DMS 273 (cell line): Measurements from ENCODE around the gene CAPN9.
"Not testable (repeated sequence)": the region's sequence is repeated elsewhere in the genome, so short reads cannot be mapped to it uniquely, and the experiment has no call there.

Experiments
- DNase-seq: peaks from one replicate; lab custom pipeline; 2025; ENCODE audit not compliant: unreplicated experiment; lab: John Stamatoyannopoulos, UW

CAPN9 gene

DNA sequence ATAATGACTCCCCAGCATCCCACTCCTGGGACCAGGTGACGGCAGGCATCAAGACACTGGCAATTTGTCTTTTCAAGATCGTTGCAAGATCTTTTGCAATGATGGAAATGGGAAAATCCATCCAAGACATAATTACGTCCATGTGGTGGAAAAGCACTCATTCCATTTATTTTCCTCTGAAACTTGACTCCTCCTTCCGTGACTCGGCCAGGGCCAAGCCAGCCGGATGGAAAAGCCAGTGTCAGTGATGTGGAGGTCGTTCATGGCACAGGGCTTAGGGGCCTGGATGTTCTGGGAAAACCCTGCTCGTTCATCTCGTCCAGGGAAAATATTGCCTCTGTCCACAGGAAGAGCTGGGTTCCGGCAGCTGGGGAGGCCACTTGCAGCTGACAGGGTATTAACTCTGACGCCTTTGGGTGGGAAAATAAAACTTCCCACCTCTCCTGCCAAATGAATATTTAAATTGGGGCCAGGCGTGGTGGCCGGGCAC is 74.9 kb downstream of the CAPN9 start:
- DNase-seq = no peak

DNA sequence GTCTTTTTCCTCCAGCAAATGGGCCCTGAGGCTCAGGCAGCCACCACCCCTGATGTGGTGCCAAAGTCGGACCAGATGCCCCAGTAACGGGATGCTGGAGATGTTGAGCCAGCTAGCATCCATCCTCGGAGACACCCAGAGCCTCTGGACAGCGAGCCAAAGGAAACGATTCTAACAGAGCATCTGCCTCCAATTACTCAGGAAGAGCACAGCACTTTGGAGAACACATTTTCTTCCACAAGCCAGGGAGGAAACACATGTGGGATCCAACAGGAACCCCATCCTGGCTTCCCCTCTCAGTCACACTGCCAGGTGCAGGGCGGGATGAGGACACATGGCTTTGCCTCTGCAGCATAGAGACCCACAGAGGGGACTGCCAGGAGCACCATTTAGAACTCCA is 76.2 kb downstream of the CAPN9 start:
- DNase-seq = no peak

DNA sequence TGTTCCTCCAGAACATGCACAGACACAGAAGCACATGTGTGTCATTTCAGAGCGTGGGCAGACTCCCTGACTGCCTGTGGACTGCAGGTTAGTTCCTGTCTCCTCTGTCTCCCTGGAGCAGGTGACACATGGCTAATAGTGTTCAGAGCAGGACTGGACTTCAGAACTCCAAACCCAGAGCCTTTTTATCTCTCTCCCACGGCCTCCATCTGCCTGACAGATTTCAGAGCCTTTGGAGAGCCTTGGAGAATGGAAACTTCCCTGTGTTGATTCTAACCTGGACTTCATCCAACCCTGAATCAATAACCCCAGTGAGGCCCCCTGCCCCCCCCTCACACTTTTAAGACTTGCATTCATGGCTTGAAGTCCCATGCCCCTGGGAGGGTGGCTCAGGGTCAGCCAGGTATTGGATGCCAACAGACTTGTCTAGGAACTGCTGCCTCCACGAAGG is 76.8 kb downstream of the CAPN9 start:
- DNase-seq = no peak

DNA sequence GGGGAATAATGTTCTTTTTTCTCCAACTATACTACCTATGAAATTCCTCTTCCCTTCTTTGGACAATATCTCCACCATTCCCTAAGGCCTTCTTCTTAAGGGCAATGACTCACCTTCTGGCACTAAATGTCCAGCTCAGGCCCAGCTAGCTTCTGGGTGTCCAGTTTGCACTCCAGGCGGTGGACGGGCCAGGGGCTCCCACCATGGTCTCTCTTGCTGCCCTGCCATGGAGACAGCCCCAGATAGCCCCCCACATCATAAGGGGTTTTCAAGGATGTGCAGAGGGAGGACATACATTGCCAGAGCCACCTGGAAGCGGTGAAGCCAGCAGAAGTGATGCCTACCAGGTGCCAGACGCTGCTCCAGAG is 77.3 kb downstream of the CAPN9 start:
- no peak for DNase-seq

DNA sequence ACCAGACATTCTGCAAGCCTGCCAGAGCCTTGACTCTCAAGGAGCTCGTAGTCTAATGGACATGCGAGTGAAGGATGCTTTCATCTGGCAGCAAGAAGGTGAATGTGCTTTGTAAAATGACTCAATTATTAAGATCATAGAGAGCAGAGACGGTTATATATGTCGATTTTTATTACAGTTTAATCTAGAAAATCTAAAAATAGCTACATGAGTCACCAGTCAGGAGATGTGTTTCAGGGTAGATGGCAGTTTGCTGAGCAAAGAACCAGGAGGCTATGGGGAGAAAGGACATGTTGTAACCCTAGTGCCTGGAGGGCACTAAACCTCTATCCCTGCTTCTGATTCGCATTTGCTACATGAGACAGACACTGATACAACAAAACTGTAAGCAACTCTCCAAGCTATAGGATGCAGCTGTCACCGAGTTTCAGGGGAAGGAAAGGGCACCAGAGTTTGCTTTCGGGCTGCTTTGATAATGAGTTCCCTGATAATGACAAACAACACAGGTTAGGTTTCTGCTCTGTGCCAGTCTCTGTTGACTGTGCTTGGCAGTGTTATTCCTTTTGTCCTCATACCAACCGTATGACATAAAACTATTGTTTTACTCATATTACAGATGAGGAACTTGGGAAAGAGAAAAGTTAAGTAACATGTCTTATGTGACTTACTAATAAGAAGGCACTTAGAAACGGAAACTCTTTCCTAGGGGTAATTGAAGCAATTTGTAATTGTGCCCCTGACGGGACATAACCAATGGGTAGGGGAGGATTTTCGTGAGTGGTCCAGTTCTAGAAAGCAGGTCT is 77.9 kb downstream of the CAPN9 start:
- peak; percentile 61 for DNase-seq

DNA sequence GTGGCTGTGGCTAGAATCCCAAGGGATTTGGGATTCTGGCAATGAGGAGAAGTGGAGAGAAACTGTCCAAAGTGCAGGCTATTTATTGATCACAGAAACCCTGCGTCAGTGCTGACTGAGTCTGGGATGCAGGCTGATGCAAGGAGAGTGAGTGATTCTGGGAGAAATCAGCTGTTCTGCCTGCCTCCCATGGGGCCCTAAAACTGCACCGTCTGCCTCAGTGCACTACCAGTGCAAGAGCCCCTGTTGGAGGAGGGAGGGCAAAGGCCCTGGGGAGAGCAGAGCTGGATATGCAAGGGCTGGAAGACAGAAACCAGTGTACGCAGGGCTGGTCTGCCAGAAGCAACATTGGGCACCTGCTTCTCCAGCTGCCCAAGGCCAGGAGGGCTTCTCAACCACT is 78.6 kb downstream of the CAPN9 start:
- no peak for DNase-seq

DNA sequence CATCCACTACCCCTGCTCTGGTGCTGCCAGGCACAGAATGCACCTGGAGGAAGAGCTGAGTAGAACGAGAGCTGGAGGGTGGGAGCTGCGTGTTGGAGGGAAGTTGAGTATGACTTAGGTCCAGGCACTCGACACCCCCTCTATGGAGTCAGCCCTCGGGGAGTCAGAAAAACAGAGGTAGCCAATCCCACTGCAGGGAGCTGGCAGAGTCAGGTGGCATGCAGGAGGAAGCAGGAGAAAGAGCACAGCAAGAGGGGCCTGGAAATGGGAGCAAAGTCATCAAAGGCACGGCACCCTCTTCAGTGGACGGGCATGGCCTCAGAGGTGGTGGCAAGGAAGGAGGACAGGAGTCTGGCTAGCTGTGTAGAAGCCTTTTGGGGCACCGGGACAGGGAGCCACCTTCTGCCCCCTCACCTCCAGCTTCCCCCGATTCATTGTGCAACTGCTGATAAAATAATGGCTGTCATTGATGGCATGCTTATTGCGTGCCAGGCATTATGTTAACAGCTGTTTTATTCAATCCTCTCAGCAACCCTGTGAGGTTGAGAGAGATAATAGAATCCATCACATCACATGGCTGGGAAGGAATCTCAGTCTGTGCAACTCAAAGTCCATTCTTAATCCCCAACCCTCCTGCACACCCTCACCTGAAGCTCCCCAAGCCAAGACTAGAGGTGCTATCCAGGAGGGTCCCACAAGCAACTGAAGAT is 79.1 kb downstream of the CAPN9 start:
- DNase-seq = no peak

DNA sequence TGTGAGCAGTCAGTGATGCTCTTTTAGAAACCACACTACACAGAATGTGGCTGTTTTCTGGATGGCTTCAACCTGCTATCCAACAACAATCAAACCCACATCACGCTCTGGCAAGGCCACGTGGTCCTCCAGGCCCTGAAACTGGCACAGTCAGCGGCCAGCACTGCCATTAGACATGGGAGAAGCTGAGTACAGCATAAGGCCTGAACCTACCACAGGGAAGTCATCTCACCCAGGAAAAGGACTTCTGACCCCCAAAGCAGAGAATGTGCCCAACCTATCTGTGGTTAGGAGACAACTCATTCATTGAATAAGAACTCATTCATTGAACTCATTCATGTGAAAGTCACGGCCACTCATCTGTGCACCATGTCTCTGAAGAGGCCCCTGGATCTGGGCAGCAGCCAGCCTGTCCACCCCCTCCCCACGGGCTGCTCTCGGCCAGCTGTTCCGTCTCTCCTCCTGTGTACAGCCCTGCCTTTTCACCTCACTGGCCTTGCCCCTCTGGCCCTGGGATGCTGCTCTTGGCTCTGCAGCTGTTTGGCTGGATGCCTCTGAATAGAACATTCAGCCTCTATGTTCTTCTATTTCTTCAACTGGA is 80.0 kb downstream of the CAPN9 start:
- DNase-seq = peak; percentile 16

DNA sequence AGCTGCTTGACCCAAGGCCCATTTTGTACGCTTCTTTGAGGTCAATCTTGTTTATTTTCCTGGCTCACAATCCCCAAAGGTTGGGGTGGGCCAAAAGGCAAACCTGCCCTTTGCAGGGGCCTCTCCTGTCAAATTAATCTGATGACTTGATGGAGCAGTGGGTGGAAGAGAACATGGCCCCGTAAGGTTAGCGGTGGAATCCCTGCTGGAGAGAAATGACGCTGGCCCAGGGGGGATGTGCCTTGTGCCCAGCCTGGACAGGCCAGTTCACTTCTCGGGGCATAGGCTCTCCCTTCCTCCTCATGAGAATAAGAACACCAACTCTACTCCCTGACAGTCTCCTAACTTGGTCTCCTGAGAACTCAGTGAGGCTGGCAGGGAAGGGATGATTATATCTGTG is 80.6 kb downstream of the CAPN9 start:
- DNase-seq = no peak

DNA sequence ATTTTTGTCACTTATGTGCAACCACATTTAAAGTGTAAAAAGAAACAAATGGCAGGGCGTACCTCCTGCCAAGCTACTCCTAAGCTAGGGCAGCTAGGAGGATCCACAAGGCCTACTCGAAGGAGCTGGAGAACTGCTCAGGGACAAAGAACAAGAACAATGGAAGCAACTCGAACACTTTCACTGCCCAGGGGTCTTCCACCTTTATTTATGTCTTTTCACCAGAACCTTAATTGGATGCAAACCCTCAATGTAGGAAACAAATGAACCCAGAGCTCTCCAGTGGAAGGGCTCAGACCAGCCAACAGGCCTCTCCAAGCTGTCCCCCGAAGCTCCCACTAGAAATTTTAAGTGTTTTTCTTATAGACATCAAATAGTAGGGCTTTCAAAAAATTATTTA is 81.2 kb downstream of the CAPN9 start:
- no peak for DNase-seq

DNA sequence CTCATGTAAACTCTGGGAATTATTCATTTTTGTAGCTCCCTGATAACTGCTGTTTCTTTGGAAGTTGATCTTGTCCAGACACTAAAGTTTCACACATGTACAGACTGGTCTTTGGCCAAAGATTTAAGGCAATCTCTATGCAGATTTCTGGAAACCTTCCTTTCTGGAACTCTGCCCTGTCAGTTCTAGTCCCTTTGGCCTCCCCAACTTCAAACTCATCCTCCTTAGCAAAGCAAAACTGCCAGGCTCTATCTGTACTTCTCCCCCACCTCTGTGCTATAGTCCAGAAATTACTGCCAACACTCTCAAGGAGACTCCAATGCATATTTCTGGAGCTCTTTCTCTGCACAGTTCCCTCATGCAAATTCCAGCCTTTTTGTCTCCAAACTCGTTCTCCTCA is 84.6 kb downstream of the CAPN9 start:
- no peak for DNase-seq

DNA sequence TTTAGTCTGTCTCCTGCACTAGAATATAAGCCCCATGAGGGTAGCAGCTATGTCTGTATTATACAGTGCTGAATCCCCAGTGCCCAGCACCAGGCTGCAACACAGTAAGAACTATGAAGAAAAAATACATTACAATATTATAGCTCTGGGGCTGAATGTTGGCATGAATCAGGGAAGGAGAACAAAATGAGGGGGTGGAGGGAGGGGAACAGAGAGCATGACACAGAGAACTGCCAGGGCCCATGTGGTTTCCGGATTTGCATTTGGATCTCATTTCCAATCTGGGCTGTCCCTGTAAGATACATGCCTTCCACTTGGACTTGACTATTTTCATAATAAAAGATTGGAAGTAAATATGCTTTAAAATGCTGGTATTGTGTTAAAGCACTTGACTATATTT is 85.3 kb downstream of the CAPN9 start:
- no peak for DNase-seq

DNA sequence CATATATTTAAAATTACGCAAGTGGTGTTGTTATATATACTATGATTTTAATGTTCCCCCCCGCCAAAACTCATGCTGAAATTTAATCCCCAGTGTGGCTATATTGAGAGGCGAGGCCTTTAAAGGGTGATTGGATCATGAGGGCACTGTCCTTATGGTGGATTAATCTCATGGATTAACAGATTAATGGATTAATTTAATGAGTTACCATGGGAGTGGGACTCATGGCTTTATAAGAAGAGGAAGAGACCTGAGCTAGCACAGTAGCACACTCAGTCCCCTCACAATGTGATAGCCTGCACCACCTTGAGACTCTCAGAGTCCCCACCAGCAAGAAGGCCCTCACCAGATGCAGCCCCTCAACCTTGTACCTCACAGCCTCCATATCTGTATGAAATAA is 86.3 kb downstream of the CAPN9 start:
- no peak for DNase-seq

DNA sequence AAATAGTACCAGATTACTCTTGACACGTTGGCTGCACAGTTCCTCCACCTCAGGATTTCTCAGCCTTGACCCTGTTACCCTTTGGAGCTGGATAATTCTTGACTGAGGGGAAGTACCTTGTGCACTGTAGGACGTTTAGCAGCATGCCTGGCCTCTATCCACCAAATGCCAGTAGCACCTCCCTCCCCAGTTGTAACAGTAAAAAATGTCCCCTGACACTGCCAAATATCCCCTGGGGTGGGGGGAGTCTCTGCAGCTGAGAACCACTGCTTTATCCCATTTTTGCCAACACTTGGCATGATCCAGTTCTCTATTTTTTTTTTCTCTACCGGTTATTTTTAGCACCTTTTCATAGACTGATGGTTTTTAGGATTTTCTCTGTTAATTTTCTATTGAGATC is 87.1 kb downstream of the CAPN9 start:
- no peak for DNase-seq

DNA sequence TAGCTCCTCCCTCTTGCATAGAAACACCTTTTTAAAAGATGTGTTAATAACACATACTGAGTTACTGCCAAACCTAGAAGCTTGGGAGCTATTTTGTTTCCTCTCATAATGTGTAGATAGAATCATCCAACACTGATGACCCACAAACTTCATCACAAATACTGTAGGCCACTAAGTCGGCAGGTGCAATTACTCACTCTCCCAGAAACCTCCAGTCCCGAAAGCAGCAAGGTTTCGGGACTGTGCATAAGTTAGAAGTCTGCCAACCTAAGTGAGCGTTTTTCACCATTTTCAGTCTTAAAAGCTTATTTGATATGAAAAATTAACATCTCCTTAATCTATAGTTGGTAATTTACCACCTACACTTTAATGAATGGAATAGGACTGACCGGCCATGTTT is 89.2 kb downstream of the CAPN9 start:
- no peak for DNase-seq

DNA sequence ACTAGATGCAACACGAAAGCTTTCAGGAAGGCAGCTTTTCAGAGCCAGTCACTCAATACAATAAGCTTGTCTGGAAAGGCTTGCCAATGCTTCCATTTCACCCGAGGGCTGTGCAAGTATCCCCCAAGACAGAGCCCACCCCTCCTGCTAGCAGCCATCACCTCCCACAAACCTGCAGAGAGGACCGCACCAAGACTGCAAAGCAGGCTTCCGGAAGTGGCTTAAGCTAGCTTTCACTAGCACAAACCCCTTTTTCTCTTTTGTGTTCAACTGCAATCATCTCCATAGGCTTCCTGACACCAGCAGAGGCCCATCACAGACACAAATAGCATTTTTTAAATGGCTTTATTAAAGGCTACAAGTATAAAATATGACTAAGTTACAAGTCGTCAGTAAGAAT is 89.6 kb downstream of the CAPN9 start:
- no peak for DNase-seq

DNA sequence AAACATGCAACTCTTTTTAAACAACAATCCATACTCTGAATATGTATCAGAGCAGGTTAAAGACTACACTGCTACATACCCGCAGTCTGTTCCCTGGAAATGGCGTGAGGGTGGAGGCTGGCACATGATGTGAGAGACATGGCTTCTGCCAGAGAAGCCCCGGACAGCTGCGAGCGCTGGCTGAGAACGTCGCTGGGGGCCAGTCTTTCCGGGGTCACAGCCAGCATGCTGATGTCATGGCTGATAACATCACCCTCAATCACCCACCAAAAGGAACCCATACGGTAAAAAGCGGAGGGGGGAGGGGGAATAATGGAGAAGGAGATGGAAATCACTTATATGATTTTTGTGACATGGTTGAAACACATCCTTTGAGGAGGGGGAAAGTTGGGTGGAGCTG is 92.0 kb downstream of the CAPN9 start:
- no peak for DNase-seq

DNA sequence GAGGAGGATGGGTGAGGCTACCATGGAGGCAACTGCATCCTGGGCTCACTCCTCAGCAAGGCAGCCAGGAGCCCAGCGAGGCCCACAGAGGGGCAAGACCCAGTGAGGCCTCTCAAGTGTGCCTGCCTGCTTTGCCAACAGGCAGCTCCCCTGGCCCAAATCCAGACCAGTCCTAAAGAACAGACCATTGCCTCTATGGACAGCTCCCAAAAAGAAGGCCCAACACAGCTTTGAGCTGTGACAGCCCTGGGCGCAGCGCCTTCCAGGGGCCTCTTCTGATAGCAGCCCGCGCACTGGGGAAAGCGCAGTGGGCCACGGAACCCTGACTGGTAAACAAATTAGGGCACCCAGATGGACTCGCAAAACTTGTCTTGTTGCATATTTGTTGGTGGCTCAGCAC is 95.6 kb downstream of the CAPN9 start:
- no peak for DNase-seq

DNA sequence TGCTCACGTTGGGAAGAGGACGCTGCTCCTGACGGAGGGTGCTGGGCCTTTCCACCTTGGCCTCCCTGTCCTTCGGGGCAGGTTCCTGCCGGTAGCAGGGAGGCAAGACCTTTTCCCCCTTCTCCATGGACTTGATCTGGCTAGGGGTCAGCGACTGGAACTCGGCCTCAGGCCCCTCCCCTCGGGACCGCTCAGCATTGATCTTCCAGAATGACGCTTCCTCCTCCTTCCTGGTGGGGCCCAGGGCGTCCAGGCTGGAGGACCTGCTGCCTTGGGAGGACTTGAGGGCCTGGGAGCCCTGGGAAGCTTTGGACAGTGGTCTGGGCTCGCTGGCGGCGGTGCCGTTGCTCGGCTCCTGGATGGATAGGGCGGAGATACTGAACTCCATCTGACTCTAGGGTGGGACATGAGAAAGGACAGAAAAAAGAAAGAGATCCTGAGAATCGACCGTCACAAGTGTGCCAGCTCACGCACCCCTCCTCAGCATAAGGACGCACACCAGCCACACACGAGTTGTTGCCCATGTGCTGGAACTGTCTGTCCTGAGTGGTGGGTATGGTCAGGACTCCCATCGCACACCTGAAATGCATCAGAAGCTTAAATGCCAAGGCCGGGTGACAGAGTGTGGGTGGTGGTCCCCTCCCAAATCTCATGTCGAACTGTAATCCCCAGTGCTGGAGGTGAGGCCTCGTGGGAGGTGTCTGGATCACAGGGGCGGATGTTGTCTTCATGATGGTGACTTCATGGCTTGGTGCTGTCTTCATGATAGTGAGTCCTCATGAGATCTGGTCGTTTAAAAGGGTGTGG is 96.5 kb downstream of the CAPN9 start:
- no peak for DNase-seq

DNA sequence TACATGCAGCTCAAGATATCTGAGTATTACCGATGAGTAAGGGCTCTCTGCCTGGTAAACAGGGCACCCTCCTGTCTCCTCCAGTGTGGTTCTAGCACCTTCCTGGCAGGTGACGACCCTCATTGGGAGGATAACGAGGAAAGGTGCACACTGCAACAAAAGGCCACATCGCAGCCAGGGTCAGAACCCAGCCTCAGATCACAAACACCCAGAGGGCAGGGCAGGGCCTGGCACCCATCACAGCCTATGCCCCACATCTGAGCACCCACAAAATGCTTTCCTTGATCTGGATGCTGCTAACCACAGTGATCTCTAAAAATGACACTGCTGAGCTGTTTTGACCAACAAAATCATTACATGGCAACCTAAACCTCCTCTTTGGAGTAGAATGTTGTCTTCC is 97.4 kb downstream of the CAPN9 start:
- DNase-seq = no peak

DNA sequence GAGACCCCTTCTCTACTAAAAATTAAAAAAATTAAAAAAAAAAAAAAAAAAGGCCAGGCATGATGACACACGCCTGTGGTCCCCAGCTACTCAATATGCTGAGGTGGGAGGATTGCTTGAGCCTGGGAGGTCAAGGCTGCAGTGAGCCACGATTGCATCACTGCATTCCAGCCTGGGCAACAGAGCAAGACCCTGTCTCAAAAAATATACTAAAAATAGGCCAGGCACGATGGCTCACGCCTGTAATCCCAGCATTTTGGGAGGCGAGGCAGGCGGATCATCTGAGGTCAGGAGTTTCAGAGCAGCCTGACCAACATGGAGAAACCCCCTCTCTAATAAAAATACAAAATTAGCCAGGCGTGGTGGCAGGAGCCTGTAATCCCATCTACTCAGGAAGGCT is 98.0 kb downstream of the CAPN9 start:
- DNase-seq = not testable (repeated sequence)
